Posterior cingulate gyrus (tissue), 11 donors: ENCODE data around the gene TH.

ENCODE experiments used
- DNase-seq, 10 donors: peaks; one replicate each; pipeline versions ENCODE4 v3.0.0 to v3.0.0-alpha.2; 2020 to 2021; ENCODE audit warnings: mixed read lengths in 3 of 10
- intact Hi-C: fragments of 100-400 bp; cut with DNase I; formaldehyde crosslinking; loops from one replicate; pipeline ENCODE4 v1.15.1; 2023

The TH gene

GRCh38 chr11:2209900-2210321, 38.3 kb upstream of the TH start:
- intact Hi-C loops = no loop called here
- DNase-seq = peak in 3 of 10 donors; percentile 46 to 75 (median 53)

DNA sequence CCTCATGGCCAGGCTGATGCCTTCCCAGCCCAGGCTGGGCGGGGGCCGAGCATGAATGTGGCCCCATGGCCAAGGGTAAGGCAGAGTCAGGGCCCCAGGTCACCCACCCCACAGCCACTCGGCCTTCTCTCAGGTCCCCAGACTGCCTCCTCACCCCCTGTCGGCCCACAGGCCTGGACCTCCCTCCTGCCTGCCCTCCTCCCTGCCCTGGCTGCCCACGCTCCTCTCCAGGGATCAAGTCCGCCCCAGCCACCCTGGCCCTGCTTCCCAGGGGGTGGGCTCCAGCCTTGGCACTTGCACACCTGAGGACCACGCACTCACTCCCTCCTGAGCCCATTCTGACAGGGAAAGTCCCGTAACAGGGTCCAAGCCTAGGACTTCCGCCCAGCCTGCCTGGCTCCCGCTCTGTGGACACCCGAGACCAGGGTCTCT, 37.8 kb upstream of the TH start:
- DNase-seq = peak in 3 of 10 donors; percentile 46 to 67 (median 61)
- intact Hi-C loops = no loop called here

- DNase-seq = peak in 4 of 10 donors; percentile 24 to 87 (median 84)
- intact Hi-C loops = no loop called here
Observed at GRCh38 chr11:2208691-2209369, 37.2 kb upstream of the TH start.

- peak in 4 of 10 donors; percentile 4 to 72 (median 58) for DNase-seq
- intact Hi-C loops = no loop called here
Observed at GRCh38 chr11:2207773-2208621, 36.4 kb upstream of the TH start.

DNA sequence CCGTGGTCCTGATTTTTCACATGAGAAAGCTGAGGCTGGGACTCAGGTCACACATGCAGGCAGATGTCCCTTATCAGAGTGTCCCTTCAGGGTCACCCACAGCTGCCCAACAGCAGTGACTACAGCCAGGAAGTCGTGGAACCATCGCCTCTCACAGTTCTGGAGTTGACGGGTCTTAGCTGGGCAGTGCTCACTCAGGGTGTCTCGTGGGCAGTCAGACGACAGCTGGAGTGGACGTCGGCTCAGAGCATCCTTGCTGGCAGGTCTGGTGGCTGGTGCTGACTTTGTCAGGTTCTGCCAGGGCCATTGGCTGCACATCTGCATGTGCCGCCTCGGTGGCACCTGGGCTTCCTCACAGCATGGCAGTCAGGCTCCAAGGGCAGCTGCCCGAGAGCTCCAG, 35.6 kb upstream of the TH start:
- DNase-seq = peak in 5 of 10 donors; percentile 0 to 73 (median 49)
- intact Hi-C loops = no loop called here

- DNase-seq = peak in 4 of 10 donors; percentile 2 to 63 (median 33)
- intact Hi-C loops = no loop called here
Observed at GRCh38 chr11:2205981-2206690, 34.5 kb upstream of the TH start.

DNA sequence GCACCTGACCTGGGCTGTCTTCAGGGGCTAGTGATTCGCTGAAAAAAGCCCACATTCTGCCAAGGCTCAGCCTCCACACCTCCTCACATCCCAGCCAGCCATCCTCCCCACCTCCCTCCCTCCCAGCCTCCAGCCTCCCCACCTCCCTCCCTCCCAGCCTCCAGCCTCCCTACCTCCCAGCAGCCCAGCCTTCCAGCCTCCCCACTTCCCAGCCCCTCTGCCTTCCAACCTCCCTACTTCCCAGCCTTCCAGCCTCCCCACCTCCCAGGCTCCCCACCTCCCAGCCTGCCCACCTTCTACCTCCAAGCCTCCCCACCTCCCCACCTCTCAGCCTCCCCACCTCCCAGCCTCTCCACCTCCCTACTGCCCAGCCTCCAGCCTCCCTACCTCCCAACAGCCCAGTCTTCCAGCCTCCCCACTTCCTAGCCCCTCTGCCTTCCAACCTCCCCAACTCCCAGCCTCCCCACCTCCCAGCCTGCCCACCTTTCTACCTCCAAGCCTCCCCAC, 33.7 kb upstream of the TH start:
- DNase-seq = peak in 4 of 10 donors; percentile 1 to 48 (median 10)
- intact Hi-C loops = no loop called here

- intact Hi-C loops = no loop called here
- peak in 6 of 10 donors; percentile 5 to 66 (median 36) for DNase-seq
Observed at GRCh38 chr11:2204361-2205213, 33.0 kb upstream of the TH start.

DNA sequence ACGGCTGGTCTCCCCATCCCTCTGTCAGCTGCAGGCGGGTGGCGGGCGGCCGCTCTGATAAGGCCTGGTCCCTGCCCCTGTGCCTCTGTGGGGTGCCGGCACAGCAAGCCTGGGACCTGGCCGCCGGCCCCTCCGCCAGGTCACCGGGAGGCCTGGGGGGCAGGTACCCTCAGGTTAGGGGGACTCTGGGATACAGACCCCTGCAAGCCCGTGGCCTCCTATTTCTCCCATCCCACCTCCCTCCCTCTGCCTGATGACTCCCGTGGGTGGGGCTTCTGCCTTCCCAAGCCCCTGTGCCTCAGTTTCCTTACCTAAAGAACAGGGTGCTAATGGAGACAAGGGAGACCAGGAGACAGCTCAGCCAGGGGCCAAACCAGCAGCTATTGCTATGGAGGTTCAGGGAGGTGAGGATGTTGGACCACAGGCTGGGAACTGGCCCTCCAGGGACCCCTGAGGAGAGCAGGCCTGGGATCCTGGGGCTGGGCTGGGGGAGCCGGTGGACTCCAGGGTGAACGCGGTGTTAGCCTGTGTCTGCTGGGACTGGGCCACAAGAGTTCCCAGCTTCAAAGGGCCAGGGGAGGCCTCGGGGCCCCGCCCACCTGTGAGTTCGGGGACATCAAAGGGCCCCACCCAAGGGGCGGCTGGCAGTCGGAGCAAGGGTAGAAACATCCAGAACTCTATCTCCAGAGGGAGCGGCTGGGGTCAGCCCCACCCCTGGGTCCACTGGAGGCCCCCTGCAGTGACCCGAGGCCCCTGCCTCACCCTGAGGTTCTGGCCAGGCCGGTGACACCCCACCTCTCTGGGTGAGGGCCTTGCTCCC, 32.0 kb upstream of the TH start:
- intact Hi-C loops = no loop called here
- peak in 6 of 10 donors; percentile 5 to 74 (median 36) for DNase-seq

GRCh38 chr11:2202900-2203439, 31.4 kb upstream of the TH start:
- intact Hi-C loops = no loop called here
- peak in 5 of 10 donors; percentile 1 to 52 (median 35) for DNase-seq

DNA sequence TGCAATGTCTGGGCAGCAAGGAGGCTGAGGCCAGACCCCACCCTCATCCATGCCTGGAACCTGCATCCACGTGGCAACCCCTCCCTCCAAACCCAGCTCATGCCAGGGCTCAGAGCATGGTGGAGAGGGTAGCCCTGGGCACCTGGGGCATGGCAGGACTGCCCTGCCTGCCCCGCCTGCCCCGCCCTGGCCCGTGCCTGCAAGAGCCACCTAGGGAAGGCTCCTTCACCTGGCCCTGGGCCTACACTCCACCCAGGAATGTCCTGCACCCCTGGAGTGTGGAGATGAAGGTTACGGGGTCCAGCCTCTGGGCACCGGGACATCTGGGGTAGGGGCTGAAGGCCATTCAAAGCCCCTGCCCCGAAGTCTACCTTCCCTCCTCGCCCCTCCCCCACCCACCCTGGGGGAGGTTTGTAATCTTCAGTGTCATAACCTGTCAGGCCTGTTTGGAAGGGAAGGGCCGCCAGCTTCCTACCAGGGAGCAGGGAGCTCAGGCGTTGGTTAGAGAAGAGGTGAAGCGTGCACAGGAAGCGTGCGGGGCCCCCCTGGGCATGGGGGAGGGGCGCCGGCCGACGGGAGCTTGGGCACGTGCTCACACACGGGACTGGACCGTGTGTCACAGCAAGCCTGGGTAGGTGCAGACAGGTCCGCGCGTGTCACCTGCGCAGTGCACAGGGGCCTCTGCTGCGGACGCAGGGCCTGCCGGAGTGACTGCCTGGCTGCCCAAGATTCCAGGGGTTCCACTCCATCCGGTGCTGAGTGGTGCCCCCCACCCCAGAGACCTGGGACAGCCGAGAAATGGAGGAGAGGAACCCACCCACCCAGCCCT, 30.7 kb upstream of the TH start:
- DNase-seq = peak in 4 of 10 donors; percentile 12 to 83 (median 60)
- intact Hi-C loops = no loop called here

DNA sequence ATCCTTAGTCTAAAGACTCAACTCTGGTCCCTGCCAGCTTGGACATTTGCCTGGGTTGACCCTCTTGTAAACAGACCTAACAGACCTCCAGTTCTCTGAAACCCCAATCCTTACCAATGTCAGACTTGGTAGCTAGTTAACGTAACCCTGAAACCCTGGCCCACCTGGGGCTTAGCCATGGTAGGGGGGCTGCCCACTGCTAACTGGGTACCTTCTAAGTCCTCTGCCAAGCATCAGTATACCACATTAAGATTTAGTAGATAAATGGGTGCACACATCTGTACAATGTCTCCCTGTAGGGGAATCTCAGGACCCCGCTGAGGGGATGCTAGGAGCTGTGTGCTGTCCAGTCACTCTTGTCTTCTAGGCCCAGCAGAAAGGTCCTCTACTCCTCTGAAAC, 29.9 kb upstream of the TH start:
- DNase-seq = peak in 2 of 10 donors; percentile 4 to 18
- intact Hi-C loops = no loop called here

DNA sequence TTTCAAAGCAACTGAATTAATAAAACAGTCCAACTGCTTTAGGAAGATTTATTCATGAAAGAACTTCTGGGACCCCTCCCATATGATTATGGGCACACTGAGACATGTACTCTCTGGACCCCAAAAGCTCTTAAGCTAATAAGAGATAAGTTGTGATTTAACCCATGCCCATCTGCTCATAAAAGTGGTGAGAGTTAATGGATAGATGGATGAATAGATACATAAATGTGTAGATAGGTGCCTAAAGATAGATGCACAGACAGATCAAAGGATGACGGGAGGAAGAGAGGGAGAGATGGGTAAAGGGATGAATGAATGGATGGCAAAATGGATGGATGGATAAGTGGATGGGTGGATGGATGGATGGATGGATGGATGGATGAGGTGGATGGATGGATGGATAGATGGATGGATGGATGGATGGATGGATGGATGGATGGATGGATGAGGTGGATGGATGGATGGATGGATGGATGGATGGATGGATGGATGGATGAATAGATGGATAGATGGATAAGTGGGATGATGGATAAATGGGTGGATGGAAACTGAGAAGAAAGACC, 29.4 kb upstream of the TH start:
- intact Hi-C loops = no loop called here
- no peak for DNase-seq

GRCh38 chr11:2200536-2200935, 28.9 kb upstream of the TH start:
- peak in 3 of 10 donors; percentile 18 to 55 (median 45) for DNase-seq

DNA sequence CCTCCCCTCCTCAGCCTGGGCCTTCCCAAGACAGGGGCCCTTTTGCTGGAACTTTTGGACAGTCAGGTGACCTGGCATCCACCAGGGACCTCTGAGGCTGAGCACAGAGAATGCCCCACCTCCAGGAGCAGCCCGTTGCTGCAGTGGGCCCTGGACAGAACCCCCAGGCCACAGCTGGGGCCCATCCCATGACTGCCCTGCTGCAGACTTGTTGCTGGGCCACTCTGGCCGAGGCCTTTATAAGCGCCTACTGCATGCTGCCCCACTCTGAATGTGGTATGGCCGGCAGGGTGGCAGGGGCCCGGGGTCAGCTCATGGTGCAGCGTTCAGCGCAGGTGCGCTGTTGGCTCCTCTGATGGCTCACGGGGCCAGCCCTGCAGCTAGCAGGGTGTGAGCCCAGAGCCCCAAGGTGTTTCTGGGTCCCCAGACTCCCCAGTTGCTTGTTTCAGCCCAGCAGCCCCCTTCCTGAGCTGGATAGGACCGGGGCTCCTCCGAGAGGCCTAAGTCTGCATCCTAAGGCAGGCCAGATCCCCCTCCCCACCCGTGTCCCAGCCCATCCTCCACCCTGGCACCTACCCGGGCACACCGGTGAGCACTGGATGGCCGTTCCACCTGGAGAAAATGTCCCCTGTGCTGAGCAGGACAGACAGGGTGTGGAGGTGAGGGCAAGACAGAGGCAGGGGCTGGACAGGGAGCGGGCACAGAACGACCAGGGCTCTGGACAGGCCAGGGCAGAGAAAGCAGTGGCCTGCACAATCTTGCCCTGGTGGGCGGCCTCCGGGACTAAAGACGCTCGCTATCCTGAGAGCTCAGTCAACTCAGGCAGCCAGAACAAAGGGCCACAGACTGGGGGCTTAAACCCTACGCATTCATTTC, 28.1 kb upstream of the TH start:
- peak in 4 of 10 donors; percentile 22 to 81 (median 70) for DNase-seq
- intact Hi-C loops = loop anchor here (5.0 kb wide), 1 partner anchor 103 kb away; the partner anchor contains the start of genes C11orf21 and TSPAN32

More at GRCh38 chr11:2200536-2200935, 28.9 kb upstream of the TH start:
- intact Hi-C loops = no loop called here
